HepG2 (cell line): ENCODE data around the gene RUSF1. TPM values are rescaled to one million over a fixed set of nuclear protein-coding genes. Genes with fewer than 3 reads are reported as not detected.

Experiments
- CENPT ChIP-seq: sonication (generic); formaldehyde crosslinking; IDR thresholded peaks from 2 replicates; pipeline ENCODE4 v1.8.0; 2022; ENCODE audit warnings: low read depth, mild to moderate bottlenecking, moderate library complexity, missing genetic modification reagents
- GATAD2A ChIP-seq: IDR thresholded peaks from 2 replicates; pipeline ENCODE4 v1.6.1; 2016
- HES4 ChIP-seq: sonication (generic); formaldehyde crosslinking; IDR thresholded peaks from 2 replicates; pipeline ENCODE4 v1.9.0; 2021; ENCODE audit warnings: mild to moderate bottlenecking, missing genetic modification reagents, borderline replicate concordance
- HNF4A ChIP-seq: sonication (generic); formaldehyde crosslinking; IDR thresholded peaks from 2 replicates; pipeline ENCODE4 v1.4.0; 2020; ENCODE audit warnings: missing genetic modification reagents
- HOXD1 ChIP-seq: sonication (generic); formaldehyde crosslinking; IDR thresholded peaks from 2 replicates; pipeline ENCODE4 v1.5.0; 2020; ENCODE audit warnings: missing genetic modification reagents
- KAT2B ChIP-seq: fragments of 150-350 bp; IDR thresholded peaks from 2 replicates; pipeline ENCODE4 v1.6.1; 2014; ENCODE audit warnings: low read depth, low read length, borderline replicate concordance
- KAT8 ChIP-seq: IDR thresholded peaks from 2 replicates; pipeline ENCODE4 v1.6.1; 2016; ENCODE audit warnings: missing genetic modification reagents, missing compliant biosample characterization
- PTBP1 ChIP-seq: fragments of 200-400 bp; formaldehyde crosslinking; IDR thresholded peaks from 2 replicates; pipeline ENCODE4 v1.6.1; 2018; ENCODE audit warnings: low read length, low read depth; ENCODE audit not compliant: poor library complexity, severe bottlenecking
- YEATS4 ChIP-seq: sonication (generic); formaldehyde crosslinking; IDR thresholded peaks from 2 replicates; pipeline ENCODE4 v1.4.0; 2020; ENCODE audit warnings: missing genetic modification reagents, borderline replicate concordance
- ZFY ChIP-seq: sonication (generic); formaldehyde crosslinking; IDR thresholded peaks from 2 replicates; pipeline ENCODE4 v1.4.0; 2020; ENCODE audit warnings: missing genetic modification reagents
- ZMYM2 ChIP-seq: sonication (generic); formaldehyde crosslinking; IDR thresholded peaks from 2 replicates; pipeline ENCODE4 v1.8.0; 2022; ENCODE audit warnings: mild to moderate bottlenecking, missing genetic modification reagents
- ZNF160 ChIP-seq: sonication (generic); formaldehyde crosslinking; IDR thresholded peaks from 2 replicates; pipeline ENCODE4 v1.8.0; 2022; ENCODE audit warnings: mild to moderate bottlenecking, inconsistent platforms, missing genetic modification reagents
- ZNF3 ChIP-seq: IDR thresholded peaks from 2 replicates; pipeline ENCODE4 v1.7.0; 2017; ENCODE audit warnings: inconsistent platforms
- ZNF343 ChIP-seq: sonication (generic); formaldehyde crosslinking; IDR thresholded peaks from 2 replicates; pipeline ENCODE4 v1.4.0; 2020; ENCODE audit warnings: mild to moderate bottlenecking, missing genetic modification reagents
- polyA plus RNA-seq, 8 experiments: library from polyadenylated mRNA; depleted of rRNA in 3 of 8; stranded (reverse) in 7 of 8; unstranded in 1 of 8; fragments of >200 nt; fragmentation: Illumina TruSeq in 4 of 8; extraction: Trizol in 4 of 8; gene quantifications; 2 replicates each; pipeline versions ENCODE4 v1.2.1 to v1.2.3, GENCODE V29; 2011 to 2016; ENCODE audit warnings: low read depth in 4 of 8, missing spikeins in 1 of 8, mixed read lengths in 1 of 8; ENCODE audit not compliant: insufficient read depth in 1 of 8
- total RNA-seq, 5 experiments: library from RNA; depleted of rRNA; stranded (reverse); fragments of >200 nt; fragmentation: Illumina TruSeq; extraction: Trizol; gene quantifications; 2 replicates each; pipeline ENCODE4 v1.2.3, GENCODE V29; 2016; ENCODE audit warnings: low read depth in 1 of 5
- TF ChIP-seq, protein P1 (sequence below), 2 experiments: sonication (generic) in 1 of 2; formaldehyde crosslinking in 1 of 2; IDR thresholded peaks; 2 replicates each; pipeline versions ENCODE4 v1.6.1 to v1.9.0; 2014 to 2022; ENCODE audit warnings: antibody characterized with exemption in 1 of 2, borderline replicate concordance in 1 of 2, inconsistent platforms in 1 of 2, low read depth in 1 of 2, missing genetic modification reagents in 1 of 2
- TF ChIP-seq, protein P2 (sequence below): sonication (generic); formaldehyde crosslinking; IDR thresholded peaks from 2 replicates; pipeline ENCODE4 v1.8.0; 2022; ENCODE audit warnings: mild to moderate bottlenecking, missing genetic modification reagents, moderate library complexity
- TF ChIP-seq, protein P3 (sequence below): sonication (generic); formaldehyde crosslinking; IDR thresholded peaks from 2 replicates; pipeline ENCODE4 v1.4.0; 2020; ENCODE audit warnings: missing genetic modification reagents
- TF ChIP-seq, protein P4 (sequence below): IDR thresholded peaks from 2 replicates; pipeline ENCODE4 v1.6.1; 2012; ENCODE audit warnings: inconsistent platforms
- TF ChIP-seq, protein P5 (sequence below): sonication (generic); formaldehyde crosslinking; IDR thresholded peaks from 2 replicates; pipeline ENCODE4 v1.4.0; 2020; ENCODE audit warnings: mild to moderate bottlenecking, missing genetic modification reagents

RUSF1 gene
- total and polyA plus RNA-seq, 2 of the 13 experiments (the other 11 are each of a cell fraction or from before 2014, with no cell fraction given) = 40.8 to 50.2 TPM

DNA sequence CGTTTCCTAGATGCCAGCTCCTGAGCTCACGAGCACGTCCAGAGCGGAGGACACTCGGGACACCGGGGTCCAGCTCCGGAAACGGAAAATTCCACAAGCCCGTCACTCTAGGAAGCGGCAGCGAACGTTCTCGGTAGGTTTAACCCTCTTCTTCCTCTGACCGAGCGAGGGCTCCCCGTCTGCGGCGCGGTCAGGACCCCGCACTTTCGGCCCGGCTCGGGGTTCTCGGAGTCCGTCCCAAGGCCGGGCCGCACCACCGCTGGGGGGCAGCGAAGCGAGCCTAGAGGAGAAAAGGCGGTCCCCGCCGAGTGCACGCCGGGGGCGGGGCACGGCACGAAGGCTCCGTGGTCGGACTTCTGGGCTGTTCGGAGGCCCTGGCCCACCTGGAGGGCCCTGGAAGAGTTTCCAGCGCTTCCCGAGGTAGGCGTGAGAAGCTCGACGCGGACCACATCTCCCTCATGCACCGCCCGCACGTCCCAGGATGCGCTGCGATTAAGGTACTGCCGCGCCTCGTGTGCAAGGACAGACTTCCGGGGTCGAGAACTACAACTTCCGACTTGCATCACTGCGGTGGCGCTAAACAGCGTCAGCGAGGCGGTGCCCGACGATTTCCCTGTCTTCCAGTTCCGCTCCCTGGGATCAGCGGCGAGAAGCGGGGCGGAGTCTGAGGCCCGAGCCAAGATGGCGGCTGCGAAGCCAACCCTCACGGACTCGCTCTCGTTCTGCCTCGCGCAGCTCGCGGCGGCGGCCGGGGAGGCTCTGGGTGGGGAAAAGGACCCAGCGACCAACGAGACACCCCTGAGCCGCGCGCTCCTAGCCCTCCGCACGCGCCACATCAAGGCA is 49.1 kb downstream of the RUSF1 start, which contains the start of gene ARMC5 (continued):
- TF ChIP-seq, protein P1, sequence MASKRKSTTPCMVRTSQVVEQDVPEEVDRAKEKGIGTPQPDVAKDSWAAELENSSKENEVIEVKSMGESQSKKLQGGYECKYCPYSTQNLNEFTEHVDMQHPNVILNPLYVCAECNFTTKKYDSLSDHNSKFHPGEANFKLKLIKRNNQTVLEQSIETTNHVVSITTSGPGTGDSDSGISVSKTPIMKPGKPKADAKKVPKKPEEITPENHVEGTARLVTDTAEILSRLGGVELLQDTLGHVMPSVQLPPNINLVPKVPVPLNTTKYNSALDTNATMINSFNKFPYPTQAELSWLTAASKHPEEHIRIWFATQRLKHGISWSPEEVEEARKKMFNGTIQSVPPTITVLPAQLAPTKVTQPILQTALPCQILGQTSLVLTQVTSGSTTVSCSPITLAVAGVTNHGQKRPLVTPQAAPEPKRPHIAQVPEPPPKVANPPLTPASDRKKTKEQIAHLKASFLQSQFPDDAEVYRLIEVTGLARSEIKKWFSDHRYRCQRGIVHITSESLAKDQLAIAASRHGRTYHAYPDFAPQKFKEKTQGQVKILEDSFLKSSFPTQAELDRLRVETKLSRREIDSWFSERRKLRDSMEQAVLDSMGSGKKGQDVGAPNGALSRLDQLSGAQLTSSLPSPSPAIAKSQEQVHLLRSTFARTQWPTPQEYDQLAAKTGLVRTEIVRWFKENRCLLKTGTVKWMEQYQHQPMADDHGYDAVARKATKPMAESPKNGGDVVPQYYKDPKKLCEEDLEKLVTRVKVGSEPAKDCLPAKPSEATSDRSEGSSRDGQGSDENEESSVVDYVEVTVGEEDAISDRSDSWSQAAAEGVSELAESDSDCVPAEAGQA (IDR thresholded peaks at IDR 0.05; ENCODE audit: low read depth) = peak; percentile 99
- TF ChIP-seq, protein P1 (CRISPR knock-in tag; IDR thresholded peaks at IDR 0.05; ENCODE audit: borderline replicate concordance) = no peak; the same call in none of the 2 replicates
- TF ChIP-seq KAT8 (peak; percentile 97), CENPT (CRISPR knock-in tag) (peak; percentile 95), HES4 (CRISPR knock-in tag) (0 out of 2 replicates have a peak, but pooled peaks have one; percentile 46), ZMYM2 (CRISPR knock-in tag) (no peak), ZFY (peak; percentile 95), HOXD1 (CRISPR knock-in tag) (0 out of 2 replicates have a peak, but pooled peaks have one; percentile 59), ZNF343 (CRISPR knock-in tag) (peak; percentile 71), HNF4A (CRISPR knock-in tag) (peak; percentile 40), GATAD2A (CRISPR knock-in tag) (peak; percentile 66), KAT2B (no peak), ZNF160 (peak; percentile 63), YEATS4 (CRISPR knock-in tag) (peak; percentile 97), PTBP1 (peak; percentile 55), ZNF3 (no peak)
- TF ChIP-seq, protein P2, sequence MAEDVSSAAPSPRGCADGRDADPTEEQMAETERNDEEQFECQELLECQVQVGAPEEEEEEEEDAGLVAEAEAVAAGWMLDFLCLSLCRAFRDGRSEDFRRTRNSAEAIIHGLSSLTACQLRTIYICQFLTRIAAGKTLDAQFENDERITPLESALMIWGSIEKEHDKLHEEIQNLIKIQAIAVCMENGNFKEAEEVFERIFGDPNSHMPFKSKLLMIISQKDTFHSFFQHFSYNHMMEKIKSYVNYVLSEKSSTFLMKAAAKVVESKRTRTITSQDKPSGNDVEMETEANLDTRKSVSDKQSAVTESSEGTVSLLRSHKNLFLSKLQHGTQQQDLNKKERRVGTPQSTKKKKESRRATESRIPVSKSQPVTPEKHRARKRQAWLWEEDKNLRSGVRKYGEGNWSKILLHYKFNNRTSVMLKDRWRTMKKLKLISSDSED (CRISPR knock-in tag) = no peak
- TF ChIP-seq, protein P3, sequence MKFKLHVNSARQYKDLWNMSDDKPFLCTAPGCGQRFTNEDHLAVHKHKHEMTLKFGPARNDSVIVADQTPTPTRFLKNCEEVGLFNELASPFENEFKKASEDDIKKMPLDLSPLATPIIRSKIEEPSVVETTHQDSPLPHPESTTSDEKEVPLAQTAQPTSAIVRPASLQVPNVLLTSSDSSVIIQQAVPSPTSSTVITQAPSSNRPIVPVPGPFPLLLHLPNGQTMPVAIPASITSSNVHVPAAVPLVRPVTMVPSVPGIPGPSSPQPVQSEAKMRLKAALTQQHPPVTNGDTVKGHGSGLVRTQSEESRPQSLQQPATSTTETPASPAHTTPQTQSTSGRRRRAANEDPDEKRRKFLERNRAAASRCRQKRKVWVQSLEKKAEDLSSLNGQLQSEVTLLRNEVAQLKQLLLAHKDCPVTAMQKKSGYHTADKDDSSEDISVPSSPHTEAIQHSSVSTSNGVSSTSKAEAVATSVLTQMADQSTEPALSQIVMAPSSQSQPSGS = peak; percentile 89
- TF ChIP-seq, protein P4, sequence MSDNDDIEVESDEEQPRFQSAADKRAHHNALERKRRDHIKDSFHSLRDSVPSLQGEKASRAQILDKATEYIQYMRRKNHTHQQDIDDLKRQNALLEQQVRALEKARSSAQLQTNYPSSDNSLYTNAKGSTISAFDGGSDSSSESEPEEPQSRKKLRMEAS = peak; percentile 98
- TF ChIP-seq, protein P5, sequence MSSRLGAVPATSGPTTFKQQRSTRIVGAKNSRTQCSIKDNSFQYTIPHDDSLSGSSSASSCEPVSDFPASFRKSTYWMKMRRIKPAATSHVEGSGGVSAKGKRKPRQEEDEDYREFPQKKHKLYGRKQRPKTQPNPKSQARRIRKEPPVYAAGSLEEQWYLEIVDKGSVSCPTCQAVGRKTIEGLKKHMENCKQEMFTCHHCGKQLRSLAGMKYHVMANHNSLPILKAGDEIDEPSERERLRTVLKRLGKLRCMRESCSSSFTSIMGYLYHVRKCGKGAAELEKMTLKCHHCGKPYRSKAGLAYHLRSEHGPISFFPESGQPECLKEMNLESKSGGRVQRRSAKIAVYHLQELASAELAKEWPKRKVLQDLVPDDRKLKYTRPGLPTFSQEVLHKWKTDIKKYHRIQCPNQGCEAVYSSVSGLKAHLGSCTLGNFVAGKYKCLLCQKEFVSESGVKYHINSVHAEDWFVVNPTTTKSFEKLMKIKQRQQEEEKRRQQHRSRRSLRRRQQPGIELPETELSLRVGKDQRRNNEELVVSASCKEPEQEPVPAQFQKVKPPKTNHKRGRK (CRISPR knock-in tag) = no peak
